GM12875 (cell line): ENCODE measurements around the gene NFAT5.

Source experiments
- H3K4me3 ChIP-seq: one replicate; pipeline ENCODE4 v1.5.1; 2011; ENCODE audit warnings: low read depth, low read length, control low read depth
- CTCF ChIP-seq: IDR thresholded peaks from 2 replicates; pipeline ENCODE4 v1.5.1; 2011; ENCODE audit warnings: low read depth, mild to moderate bottlenecking, control low read depth, inconsistent platforms, low read length, moderate library complexity, borderline replicate concordance; ENCODE audit not compliant: insufficient read depth

The NFAT5 gene

GRCh38 chr16:69601250-69601649, 35.5 kb downstream of the NFAT5 start:
- no peak overlapping the region for H3K4me3 ChIP-seq
- no peak for TF ChIP-seq CTCF

- no peak overlapping the region for H3K4me3 ChIP-seq
- TF ChIP-seq CTCF = no peak
These were observed 41.2 kb downstream of the NFAT5 start for GRCh38 chr16:69606985-69607384.

- no peak overlapping the region for H3K4me3 ChIP-seq
- TF ChIP-seq CTCF = no peak
These were observed 41.9 kb downstream of the NFAT5 start for GRCh38 chr16:69607674-69608073.

- H3K4me3 ChIP-seq = no peak overlapping the region
- TF ChIP-seq CTCF = no peak
These were observed 44.6 kb downstream of the NFAT5 start for GRCh38 chr16:69610356-69610755.

GRCh38 chr16:69611103-69611640, 45.4 kb downstream of the NFAT5 start:
- TF ChIP-seq CTCF = no peak

GRCh38 chr16:69613378-69614154, 47.8 kb downstream of the NFAT5 start:
- TF ChIP-seq CTCF = no peak
- no peak overlapping the region for H3K4me3 ChIP-seq

More at GRCh38 chr16:69611103-69611640, 45.4 kb downstream of the NFAT5 start:
- H3K4me3 ChIP-seq = no peak overlapping the region

GRCh38 chr16:69615528-69615927, 49.8 kb downstream of the NFAT5 start:
- TF ChIP-seq CTCF = no peak

More at GRCh38 chr16:69615528-69615927, 49.8 kb downstream of the NFAT5 start:
- H3K4me3 ChIP-seq = no peak overlapping the region
